GM19438 (cell line): Measurements from ENCODE around the gene MNT.

ENCODE experiments used
- ATAC-seq: cut with Tn5 transposase; IDR thresholded peaks from one replicate; pipeline ENCODE4 v1.9.1; 2021; ENCODE audit warnings: low read depth; ENCODE audit not compliant: unreplicated experiment

MNT gene

DNA sequence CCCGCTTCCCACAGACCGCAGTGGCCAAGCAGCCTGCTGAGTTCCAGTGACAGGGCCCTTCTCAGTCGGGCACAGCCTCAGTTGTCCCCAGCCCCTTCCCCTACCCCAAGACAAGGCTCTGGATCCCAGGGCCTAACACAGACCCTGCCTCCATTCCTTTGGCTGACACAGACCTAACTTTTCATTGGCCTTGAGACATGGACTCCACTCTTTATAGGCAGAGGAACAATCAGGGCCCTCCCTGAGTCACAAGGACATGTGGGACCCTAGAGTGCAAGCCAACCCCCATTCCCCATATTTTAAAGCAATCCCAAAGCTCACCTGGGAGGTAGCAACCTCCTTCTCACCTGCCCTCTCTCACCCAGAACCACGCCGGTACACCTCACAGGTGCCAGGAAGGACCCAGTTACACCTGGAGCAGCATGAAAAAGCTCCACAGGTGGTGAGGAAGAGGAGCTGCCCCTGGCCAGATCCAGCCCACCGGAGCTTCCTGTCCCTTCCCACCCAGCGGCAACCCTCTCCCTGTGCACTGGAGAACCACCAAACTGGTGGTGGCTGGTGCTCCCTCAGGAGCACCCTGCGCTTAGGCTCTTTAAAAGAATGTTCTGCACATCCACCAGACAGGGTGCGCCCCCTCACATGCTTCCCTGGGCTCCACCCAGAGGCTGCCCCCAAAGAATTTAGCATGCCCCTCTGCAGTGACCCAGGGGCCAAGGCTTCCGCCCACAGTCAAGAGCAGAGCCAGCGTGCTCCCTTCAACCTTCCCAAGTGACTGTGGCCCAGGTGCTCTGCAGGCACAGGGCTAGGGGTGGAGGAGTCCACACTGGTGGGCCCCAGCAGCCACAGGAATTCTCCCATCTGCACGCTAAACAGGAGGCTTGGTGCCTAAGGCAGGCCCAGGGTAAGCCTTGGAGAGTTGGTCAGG lies 3.4 kb downstream of the MNT start:
- no peak for ATAC-seq

DNA sequence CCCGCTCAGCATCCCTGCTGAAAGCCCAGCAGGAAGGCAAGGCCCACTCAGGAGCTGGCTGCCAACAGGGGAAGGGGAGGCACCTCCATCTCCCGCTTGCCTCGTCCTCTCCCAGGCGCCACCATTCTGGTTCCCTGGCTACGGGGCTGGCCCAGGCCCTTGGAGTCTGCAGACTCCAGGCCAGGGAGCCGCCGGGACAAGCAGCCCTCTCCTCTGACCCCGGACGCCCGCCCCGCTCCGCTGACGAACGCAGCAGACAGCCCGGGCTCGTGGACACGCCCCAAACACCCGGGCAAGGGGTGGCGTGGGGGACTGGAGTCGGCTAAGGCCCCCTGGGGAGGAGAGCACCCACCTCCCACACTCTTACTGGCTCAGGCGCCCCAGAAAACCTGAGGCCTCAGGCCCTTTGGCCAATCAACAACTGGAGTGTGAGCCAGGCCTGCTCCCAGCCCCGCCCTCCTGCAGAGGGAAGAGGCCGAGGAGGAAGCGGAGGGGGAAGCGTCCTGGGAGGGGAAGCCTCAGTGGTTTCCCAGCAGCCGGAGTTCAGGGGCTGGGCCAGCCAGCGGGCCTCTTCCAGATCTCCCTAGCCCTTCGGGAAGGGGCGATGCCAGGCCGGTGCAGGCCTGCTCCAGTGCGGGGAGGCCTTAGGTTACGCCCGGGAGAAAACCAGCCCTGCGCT lies 4.2 kb downstream of the MNT start:
- ATAC-seq, result no peak

DNA sequence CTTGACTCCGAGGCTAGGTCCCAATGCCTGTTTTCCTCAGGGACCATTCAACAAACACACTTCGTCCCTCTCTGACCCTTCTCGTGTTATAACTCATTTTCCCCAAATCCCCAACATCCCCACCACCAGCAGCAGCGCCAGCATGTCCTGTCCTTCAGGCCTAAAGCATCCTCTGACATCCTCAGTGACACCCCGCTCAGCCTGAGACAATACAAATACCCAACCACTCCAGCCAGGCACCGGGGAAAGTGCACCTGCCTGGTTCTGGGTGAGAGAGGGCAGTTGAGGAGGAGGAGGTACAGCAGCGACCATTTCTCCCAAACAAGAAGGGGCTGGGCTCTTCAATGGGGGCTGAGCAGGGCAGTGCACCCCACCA lies 4.7 kb downstream of the MNT start:
- no peak for ATAC-seq

DNA sequence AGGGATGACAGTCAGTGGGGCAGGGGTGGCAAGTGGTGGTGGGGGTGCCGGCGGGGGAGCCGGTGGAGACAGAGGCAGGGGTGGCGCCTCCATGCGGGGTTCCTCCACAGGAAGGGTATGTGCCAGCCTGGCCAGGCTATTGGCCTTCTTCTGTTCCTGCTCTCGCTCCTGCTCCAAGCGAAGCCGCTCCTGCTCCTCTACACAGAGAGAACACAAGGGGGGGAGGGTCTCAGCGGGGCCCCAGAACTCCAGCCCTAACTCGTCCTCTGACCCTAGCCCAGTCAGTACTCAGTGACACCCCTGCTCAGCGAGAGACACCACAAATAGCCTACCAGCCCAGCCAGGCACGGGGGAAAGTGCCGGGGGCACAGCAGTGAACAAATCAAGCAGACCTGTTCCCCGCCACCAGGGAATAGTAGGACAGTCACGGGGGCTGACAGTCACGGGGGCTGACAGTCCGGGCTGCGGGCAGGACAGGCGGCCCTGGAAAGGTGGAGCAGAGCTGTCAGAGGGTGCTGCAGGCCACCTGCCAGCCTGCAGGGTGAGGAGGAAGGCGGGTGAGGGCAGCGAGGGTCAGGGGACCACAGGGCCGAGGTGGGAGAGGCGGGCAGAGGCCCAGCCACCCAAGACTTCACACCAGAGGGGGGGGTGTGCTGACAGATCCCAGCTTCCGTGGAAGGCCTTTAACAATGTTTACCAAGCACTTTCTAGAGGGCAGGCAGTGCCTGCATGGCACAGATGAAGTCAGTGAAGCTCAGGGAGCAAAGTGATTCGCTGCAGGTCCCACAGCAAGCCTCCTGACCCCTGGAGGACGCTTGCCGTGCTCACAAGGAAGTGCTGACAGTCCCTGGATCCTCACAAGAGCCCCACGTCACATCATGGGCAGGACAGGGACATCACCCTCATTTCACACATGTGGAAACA lies 5.3 kb downstream of the MNT start:
- ATAC-seq, result no peak

DNA sequence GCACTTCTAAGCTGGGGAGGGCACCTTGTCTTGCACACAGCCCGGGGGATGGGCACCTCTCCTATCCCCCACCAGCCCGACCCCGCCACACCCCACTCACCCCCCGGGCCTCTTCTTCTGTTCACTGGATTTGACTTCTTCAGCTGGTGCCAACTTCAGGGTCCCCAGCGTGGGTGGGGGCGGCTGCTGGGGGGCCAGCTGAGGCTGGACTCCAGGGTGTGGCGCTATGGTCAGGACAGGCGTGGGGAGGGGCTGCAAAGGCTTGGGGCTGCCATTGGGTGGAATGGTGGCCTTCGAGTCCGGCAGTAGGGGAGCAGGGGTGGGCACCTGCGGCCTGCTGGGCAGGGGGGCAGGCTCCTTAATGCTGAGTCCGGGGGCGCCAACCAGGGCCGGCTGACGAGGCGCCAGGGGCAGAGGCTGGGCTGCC lies 6.1 kb downstream of the MNT start:
- ATAC-seq, result no peak

DNA sequence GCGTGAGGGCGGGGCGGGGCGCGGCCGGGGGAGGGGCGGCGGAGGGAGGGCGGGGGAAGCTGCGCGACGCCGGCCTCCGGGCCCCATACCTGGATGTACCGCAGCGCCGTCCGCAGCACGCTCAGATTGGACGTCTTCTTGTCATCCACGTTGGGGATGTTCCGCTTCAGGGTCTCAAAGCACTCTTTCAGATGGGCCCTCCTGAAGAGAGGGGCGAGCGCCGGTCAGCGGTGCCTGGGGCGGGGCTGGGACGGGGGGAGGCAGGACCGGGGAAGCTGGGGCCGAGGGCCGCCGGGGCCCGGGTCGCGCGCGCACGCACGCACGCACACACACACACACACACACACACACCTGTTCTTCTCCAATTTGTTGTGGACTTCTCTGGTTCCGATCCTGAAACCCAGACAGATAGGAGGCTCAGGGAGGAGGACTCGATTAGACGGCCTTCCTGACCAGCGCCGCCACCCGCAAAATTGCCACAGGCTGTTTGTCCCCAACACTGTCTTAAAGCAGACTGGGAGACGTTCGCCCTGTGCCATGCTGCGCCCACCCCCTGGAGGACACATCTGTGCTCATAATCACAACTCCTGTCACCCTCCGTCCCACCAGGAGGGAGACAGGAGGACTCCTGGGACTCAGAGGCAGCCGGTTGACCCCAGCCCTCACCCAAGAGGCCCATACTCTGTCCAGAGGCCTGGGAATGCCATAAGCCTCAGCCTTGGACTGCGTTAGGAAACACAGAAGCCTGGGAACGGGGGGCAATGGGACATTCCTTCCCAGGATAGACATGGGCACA lies 6.7 kb downstream of the MNT start:
- no peak for ATAC-seq

DNA sequence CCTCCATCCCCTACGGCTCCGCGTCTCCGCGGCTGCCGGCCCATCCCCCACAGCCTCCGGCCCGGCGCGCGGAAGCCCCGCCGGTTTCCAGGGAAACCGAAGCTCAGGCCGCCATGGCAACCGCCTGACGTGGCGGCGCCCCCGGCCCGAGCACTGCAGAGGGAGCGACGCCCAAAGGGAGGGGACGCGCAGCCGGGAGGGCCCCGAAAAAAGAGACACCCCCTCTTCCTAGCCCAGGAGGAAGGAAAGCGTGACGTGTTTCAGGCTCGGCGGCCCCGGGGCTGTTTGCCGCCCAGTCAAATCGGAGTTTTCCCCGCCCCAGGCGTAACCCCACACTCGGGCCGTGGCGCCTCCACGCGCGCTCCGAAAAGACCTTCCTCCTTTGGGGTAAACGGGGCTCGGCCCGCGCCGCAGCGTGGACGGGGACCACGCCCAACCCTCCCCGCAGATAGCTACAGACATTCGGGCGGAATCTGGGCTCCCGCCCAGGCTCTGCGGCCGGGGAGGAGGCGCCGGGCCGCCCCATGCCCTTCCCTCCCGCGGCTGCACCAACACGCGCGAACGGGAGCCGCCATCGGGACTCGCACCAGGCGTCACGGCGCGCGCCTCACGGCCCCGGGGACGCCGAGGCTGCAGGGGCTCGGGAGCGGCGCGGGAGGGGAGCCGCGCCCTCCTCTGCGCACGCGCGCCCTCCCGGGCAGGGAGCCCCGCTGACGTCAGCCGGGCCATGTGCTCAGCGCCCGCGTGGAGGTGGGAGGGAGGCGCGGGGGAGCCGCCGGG lies 7.5 kb downstream of the MNT start:
- ATAC-seq, result peak; percentile 31

DNA sequence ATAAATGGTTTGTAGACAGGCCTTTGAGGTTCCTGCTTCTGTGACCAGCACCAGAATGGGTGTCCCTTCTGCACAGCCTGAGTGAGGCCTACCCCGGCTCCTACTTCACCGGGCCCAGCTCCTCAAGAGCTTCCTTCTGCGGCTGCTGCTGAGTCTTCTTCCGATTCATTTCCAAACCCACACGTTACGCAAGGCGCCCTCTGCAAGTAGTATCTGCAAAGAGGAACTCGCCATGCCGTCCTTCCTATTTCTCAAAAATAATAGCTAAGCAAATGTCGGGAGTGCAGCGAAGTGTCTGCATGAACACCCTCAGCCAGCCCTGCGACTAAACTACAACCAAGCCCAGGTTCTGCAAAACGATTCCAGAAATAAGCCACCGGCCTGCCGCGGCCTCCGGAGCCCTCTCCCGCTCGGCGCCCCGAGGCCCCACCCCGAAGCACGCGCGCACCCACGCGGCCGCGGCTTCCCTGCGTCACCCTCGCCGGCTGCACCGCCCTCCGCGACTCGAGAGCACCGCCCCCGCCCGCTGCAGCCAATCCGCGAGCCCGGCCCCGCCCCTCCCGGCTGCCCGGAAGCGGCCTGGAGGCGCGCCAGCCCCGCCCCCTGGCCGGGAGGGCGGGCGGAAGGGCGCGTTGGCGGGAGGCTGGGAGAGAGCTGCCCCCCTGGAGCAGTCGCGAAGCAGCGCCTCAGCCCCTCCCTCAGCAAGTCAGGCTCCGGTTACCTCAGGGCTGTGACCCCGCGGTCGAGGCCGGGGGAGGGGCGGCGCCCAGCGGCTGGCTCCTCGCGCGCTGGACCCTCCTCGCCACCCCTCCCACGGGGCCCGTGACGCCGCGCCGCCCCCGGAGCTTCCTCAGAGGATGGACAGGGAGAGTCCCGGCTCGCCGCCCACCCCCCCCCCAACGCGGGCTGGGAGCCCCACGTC lies 8.3 kb downstream of the MNT start:
- ATAC-seq, result peak; percentile 44

DNA sequence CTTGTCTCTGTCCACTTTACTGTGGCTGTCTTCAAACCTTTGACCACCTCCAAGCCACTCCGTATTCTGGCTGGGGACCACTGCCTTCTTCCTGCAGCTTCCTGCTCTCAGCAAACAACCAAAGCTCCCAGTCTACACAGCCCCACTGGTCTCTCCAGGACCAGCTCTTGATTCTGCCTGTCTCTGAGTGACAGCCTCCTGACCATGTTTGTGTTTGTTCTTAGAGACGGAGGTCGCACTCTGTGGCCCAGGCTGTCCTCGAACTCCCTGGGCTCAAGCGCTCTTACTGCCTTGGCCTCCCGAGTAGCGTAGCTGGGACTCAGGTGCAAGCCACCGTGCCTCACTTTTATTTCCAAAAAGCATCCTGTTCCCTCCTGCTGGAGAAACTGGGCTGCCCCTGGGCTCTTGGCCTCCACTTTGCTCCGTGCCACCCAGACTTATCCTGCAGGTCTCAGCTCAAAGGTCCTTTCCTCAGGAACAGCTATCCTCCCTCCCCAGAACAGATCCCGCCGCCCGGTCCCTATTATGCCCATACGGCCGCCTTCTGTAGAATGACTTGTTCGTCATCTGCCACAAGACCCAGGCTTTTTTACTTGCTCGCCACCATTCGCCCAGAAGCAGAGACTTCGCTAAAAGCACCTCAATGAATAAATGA lies 9.1 kb downstream of the MNT start:
- no peak for ATAC-seq

DNA sequence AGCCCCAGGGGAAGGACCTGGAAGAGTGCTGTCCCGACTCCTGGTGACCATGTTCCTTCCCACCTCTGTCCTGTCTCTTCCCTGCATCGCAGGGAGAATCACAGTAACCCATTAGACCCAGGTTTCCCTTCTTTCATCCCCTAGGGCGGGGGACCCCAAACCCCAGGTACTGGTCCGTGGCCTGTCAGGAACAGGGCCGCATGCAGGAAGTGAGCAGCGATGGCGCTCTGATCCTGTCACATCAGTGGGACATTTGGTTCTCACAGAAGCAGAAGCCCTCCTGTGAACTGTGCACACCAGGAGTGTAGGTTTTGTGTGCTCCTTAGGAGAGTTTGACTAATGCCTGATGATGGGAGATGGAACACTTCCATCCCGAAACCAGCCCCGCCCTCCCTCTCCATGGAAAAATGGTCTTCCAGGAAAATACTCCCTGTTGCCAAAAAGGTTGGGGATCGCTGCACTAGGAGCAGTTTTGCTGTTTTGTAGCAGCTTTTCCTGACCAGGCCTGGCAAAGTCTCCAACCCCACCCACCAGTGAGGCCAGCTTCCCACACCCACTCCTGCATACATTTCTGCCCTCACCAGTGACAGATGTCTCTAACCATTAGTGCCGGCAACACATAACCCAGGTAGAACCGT lies 10.5 kb downstream of the MNT start:
- no peak for ATAC-seq

DNA sequence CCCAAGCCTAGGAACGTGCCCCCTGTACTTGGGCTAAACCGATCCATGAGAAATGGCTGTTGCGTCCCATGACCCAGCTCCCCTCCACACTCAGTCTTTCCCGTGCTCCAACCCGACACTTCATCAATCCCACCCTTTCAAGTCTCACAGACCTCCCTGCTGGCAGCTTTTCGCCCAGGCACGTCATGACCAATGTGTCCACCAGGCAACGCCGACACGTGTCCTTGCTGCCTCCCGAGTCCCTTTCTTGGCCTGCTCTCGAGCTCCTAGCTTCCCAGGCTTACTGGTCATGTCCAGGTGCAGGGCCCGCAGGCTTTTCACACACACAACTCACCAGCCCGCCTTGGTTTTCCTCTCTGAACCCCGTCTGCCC lies 12.2 kb downstream of the MNT start:
- ATAC-seq, result no peak

DNA sequence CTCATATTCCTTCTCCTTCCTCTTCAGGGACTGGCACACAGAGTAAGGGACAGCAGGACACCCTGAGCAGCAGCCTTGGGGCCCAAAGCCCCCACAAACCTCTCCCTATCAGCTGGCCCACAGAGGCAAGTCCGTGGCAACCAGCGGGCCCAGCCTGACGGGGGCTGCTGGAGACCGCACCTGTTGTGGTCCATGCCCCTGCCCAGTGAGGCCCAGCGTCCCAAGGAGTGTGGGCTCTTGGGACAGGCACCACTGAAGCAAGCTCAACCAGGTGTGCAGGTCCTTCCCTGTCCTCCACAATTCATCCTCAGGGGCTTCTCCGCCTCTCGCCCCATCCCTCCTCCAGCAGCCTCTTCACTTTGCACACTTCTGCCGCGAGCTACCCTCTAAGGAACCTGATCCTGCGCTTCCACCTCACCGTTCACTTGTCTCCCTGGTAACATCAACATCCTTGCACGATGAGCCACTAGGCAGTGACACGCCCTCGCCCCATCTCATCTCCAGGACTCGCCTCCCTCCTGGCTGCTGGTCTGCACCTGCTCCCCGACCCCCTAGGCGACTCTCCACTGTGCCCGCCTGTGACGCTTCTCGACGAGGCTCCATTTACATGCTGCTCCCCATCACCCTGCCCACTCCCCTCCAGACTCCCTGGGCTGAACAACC lies 12.7 kb downstream of the MNT start:
- ATAC-seq, result no peak

DNA sequence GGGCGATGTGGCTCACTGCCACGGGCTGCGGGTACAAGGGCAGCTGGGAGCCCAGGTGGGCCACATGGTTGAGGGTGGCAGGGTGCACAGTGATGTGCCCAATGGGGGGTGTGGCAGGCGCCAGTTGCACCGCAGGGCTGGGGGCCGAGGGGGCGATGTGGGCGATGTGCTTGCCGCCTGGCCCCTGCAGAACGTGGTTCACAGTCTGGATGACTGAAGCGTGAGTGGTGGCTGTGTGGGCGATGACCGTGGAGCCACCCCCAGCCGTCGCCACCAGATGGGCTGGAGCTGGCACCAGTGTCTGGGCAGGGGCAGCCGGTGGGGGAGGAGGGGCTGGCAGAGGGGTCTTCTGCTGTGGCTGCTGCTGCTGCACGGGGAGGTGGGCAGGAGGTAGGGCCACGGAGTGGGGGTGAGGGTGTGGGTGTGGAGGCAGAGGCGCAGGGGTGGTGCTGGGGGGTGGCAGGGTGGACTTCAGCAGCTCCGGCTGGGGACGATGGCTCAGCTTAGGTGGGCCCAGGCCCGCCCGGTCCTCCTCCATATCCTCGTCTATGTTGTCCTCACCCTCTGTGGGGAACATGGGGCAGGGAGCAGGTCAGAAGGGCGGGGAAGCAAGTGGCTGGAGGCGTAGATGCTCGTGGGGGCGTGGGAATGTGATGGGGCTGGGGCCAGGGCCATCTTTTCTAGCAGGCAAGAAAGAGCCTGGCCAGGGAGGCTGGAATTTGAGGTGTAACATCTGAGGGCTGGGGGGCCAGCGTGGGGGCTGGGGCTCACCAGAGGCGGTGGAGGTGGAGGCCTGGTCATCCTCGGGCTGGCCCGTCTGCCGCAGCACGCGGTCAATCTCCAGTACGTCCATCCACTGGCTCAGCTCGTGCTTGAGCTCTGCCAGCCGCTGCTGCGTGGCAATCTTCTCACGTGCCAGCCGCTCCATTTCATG lies 13.5 kb downstream of the MNT start:
- no peak for ATAC-seq

DNA sequence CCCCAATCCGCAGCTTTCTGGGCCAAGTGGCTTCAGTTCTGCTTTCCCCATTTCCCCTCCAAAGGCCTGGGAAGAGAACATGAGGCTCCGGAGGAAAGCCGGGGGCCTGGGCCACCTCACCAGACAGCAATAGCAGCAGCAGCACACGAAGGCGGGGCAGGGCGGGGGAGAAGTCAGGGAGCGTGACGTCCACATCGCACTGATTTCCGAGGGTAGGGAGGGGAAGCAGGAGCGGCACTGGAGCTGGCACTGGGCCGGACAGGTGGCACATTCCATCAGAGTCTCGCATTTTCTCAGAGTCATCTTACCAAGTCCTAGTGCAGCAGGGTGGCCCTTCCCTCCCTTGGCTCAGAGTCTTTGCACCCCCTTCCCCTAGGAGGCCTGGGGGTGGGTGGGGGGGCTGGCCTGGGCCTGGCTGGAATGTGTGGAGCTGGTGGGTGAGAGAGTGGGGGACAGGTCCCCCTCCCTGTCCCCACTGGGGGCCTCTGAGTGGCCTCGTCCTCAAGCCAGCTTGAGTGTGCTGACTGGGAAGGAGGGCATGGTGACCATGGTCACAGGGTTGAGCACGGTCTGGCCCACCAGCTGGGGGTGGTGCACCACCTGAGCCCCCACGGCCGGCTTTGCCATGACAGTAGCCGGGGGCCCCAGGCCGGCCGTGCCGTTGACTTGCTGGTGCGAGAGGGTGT lies 14.3 kb downstream of the MNT start:
- ATAC-seq, result no peak
